ENCODE data around the gene LAMB1. TPM values are rescaled to one million over a fixed set of nuclear protein-coding genes. Genes with fewer than 3 reads are reported as not detected.

The LAMB1 gene
- total RNA-seq, 1 donor = 483 TPM

- H3K4me3 ChIP-seq (ENCODE audit: low read depth, low read length) = no peak overlapping the region
- DNase-seq (ENCODE audit: low read depth) = no peak
- no peak for TF ChIP-seq CTCF (IDR thresholded peaks at IDR 0.05; ENCODE audit: insufficient read depth, low read depth, low read length)
Observed at GRCh38 chr7:107980671-107981190, 22.2 kb downstream of the LAMB1 start.

- no peak for TF ChIP-seq CTCF (IDR thresholded peaks at IDR 0.05; ENCODE audit: insufficient read depth, low read depth, low read length)
- no peak overlapping the region for H3K4me3 ChIP-seq (ENCODE audit: low read depth, low read length)
- DNase-seq (ENCODE audit: low read depth) = no peak
Observed at GRCh38 chr7:107980171-107980570, 22.8 kb downstream of the LAMB1 start.

GRCh38 chr7:107978815-107979408, 24.0 kb downstream of the LAMB1 start:
- DNase-seq (ENCODE audit: low read depth) = no peak
- no peak overlapping the region for H3K4me3 ChIP-seq (ENCODE audit: low read depth, low read length)
- TF ChIP-seq CTCF (IDR thresholded peaks at IDR 0.05; ENCODE audit: insufficient read depth, low read depth, low read length) = no peak

GRCh38 chr7:107977048-107977447, 25.9 kb downstream of the LAMB1 start:
- no peak for TF ChIP-seq CTCF (IDR thresholded peaks at IDR 0.05; ENCODE audit: insufficient read depth, low read depth, low read length)
- no peak overlapping the region for H3K4me3 ChIP-seq (ENCODE audit: low read depth, low read length)
- no peak for DNase-seq (ENCODE audit: low read depth)

GRCh38 chr7:107976620-107977019, 26.3 kb downstream of the LAMB1 start:
- TF ChIP-seq CTCF (IDR thresholded peaks at IDR 0.05; ENCODE audit: insufficient read depth, low read depth, low read length) = no peak
- H3K4me3 ChIP-seq (ENCODE audit: low read depth, low read length) = no peak overlapping the region
- no peak for DNase-seq (ENCODE audit: low read depth)

GRCh38 chr7:107975394-107976013, 27.5 kb downstream of the LAMB1 start:
- no peak for TF ChIP-seq CTCF (IDR thresholded peaks at IDR 0.05; ENCODE audit: insufficient read depth, low read depth, low read length)
- no peak overlapping the region for H3K4me3 ChIP-seq (ENCODE audit: low read depth, low read length)
- DNase-seq (ENCODE audit: low read depth) = no peak

All from fibroblast of villous mesenchyme (primary cell).